ENCODE data around the gene RIMS3.
"Not testable (repeated sequence)": the region's sequence is repeated elsewhere in the genome, so short reads cannot be mapped to it uniquely, and the experiment has no call there.

RIMS3 gene

DNA sequence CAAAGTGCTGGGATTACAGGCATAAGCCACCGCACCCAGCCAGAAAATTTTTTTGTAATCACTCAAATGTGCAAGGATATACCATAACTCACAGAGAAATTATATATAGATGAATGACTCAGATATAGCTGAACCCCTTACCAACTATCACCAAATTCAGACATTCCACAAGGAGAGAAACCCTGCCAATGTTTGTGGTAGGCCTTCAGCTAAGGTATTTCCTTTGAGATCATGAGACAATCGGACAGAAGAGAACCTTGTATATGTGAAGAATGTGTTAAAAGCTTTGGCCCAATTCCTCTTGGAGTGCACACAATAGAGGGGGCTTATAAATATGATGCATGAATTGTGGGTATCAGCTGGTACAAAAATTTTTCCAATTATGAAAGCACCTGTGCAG is 83.4 kb downstream of the RIMS3 start:
- DNase-seq (ENCODE audit: low read depth): no peak
- TF ChIP-seq, protein P1, sequence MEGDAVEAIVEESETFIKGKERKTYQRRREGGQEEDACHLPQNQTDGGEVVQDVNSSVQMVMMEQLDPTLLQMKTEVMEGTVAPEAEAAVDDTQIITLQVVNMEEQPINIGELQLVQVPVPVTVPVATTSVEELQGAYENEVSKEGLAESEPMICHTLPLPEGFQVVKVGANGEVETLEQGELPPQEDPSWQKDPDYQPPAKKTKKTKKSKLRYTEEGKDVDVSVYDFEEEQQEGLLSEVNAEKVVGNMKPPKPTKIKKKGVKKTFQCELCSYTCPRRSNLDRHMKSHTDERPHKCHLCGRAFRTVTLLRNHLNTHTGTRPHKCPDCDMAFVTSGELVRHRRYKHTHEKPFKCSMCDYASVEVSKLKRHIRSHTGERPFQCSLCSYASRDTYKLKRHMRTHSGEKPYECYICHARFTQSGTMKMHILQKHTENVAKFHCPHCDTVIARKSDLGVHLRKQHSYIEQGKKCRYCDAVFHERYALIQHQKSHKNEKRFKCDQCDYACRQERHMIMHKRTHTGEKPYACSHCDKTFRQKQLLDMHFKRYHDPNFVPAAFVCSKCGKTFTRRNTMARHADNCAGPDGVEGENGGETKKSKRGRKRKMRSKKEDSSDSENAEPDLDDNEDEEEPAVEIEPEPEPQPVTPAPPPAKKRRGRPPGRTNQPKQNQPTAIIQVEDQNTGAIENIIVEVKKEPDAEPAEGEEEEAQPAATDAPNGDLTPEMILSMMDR (IDR thresholded peaks at IDR 0.05; ENCODE audit: insufficient read depth, low read depth, low read length, missing control alignments): no peak
- H3K4me3 ChIP-seq (ENCODE audit: low read depth, low read length): no peak overlapping the region

DNA sequence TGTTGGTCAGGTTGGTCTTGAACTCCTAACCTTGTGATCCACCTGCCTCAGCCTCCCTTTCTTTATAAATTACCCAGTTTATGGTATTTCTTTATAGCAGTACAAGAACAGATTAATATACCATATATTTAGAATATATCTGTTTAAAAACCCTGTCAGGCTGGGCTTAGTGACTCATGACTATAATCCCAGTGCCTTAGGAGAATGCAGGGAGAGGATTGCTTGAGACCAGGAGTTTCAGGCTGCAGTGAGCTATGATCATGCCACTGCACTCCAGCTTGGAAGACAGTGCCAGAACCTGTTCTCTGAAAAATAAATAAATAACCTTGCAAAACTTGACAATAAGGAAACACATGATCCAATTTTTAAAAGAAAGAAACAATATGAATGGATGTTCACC is 90.1 kb downstream of the RIMS3 start:
- H3K4me3 ChIP-seq (ENCODE audit: low read depth, low read length): no peak overlapping the region
- TF ChIP-seq, protein P1 (IDR thresholded peaks at IDR 0.05; ENCODE audit: insufficient read depth, low read depth, low read length, missing control alignments): no peak
- no peak for DNase-seq (ENCODE audit: low read depth)

DNA sequence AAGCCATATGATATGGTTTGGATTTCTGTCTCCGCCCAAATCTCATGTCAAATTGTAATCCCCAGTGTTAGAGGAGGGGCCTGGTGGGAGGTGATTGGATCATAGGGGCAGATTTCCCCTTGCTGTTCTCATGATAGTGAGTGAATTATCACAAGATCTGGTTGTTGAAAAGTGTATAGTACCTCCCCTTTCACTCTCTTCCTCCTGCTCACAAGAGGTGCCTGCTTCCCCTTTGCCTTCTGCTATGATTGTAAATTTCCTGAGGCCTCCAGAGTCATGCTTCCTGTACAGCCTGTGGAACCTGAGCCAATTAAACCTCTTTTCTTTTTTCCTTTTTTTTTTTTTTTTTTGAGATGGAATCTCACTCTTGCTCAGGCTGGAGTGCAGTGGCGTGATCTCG is 90.7 kb downstream of the RIMS3 start:
- H3K4me3 ChIP-seq (ENCODE audit: low read depth, low read length); DNase-seq (ENCODE audit: low read depth): not testable (repeated sequence)

All from GM12865 (cell line).